ENCODE results near the gene CTRL. TPM values are rescaled to one million over a fixed set of nuclear protein-coding genes. Genes with fewer than 3 reads are reported as not detected.

CTRL gene
- total and polyA plus RNA-seq, 4 donors, result 1.0 to 2.5 (median 2.0) TPM; not detected in 1

GRCh38 chr16:67880584-67880983 lies 51.1 kb downstream of the CTRL start:
- no peak for TF ChIP-seq CTCF (IDR thresholded peaks at IDR 0.05; ENCODE audit: control extremely low read depth, extremely low read depth)
- Histone ChIP-seq H3K36me3 (ENCODE audit: control insufficient read depth in 4 of 4, insufficient read depth in 4 of 4, low read length in 4 of 4) (peaks cover 10 to 81% (median 59%) of the 10 kb centered on the region in 4 donors), H3K9ac (ENCODE audit: insufficient read depth in 1 of 2, low read length in 2 of 2) (no peak overlapping the region), H3K9me3 (ENCODE audit: control insufficient read depth in 4 of 4, insufficient read depth in 3 of 4, low read length in 3 of 4) (no peaks in the 10 kb centered on the region), H3K27me3 (ENCODE audit: control insufficient read depth in 3 of 3, insufficient read depth in 3 of 3, low read length in 2 of 3) (no peaks in the 10 kb centered on the region), H3K4me1 (ENCODE audit: control insufficient read depth in 5 of 5, insufficient read depth in 5 of 5, low read length in 5 of 5) (peaks cover 0 to 11% (median 3%) of the 10 kb centered on the region in 5 donors), H3K4me3 (no peak overlapping the region), H3K27ac (ENCODE audit: low read depth in 1 of 2, low read length in 1 of 2) (no peak overlapping the region)
- DNase-seq, result no peak
- WGBS, 2 donors, result 94 to 96% methylated on average over 13 of the region's 13 CpGs
- no peak for ATAC-seq (ENCODE audit: insufficient read depth, low FRiP score)

- Histone ChIP-seq H3K4me1 (ENCODE audit: control insufficient read depth in 5 of 5, insufficient read depth in 5 of 5, low read length in 5 of 5) (peaks cover 0 to 8% (median 3%) of the 10 kb centered on the region in 5 donors), H3K27ac (ENCODE audit: low read depth in 1 of 2, low read length in 1 of 2) (no peak overlapping the region), H3K36me3 (ENCODE audit: control insufficient read depth in 4 of 4, insufficient read depth in 4 of 4, low read length in 4 of 4) (peaks cover 10 to 82% (median 60%) of the 10 kb centered on the region in 4 donors), H3K27me3 (ENCODE audit: control insufficient read depth in 3 of 3, insufficient read depth in 3 of 3, low read length in 2 of 3) (no peaks in the 10 kb centered on the region), H3K9ac (ENCODE audit: insufficient read depth in 1 of 2, low read length in 2 of 2) (no peak overlapping the region), H3K9me3 (ENCODE audit: control insufficient read depth in 4 of 4, insufficient read depth in 3 of 4, low read length in 3 of 4) (no peaks in the 10 kb centered on the region), H3K4me3 (no peak overlapping the region)
- TF ChIP-seq CTCF (IDR thresholded peaks at IDR 0.05; ENCODE audit: control extremely low read depth, extremely low read depth), result no peak
- no peak for DNase-seq
- 91 to 94% methylated on average over 5 of the region's 5 CpGs for WGBS, 2 donors
- ATAC-seq (ENCODE audit: insufficient read depth, low FRiP score), result no peak
Measured at GRCh38 chr16:67879936-67880335, 51.7 kb downstream of the CTRL start.

Small RNA genes lying within 50 kb of the gene (small RNA-seq; reads per million reads assigned to genes)
- not detected for gene NRN1L (ENCODE audit: low replicate concordance)

Other genes starting within 250 kb of the CTRL start
- 10 to 100 TPM; 18.4 to 26.3 TPM for gene GFOD2, start 212.5 kb downstream of the CTRL start, total RNA-seq
- 10 to 100 TPM; 10.1 to 13.7 TPM for gene GFOD2, start 212.5 kb downstream of the CTRL start, polyA plus RNA-seq
- 10 to 100 TPM; 18.8 to 23.0 TPM for gene RANBP10, start 125.3 kb downstream of the CTRL start, total RNA-seq
- 1 to 10 TPM; 6.7 to 9.7 TPM for gene RANBP10, start 125.3 kb downstream of the CTRL start, polyA plus RNA-seq
- 1 to 10 TPM; 5.0 to 8.7 TPM for gene TSNAXIP1, start 125.0 kb downstream of the CTRL start, total RNA-seq
- gene TSNAXIP1, start 125.0 kb downstream of the CTRL start, polyA plus RNA-seq, result 1 to 10 TPM; 4.1 to 5.0 TPM
- gene THAP11, start 89.5 kb downstream of the CTRL start, total RNA-seq, result 10 to 100 TPM; 27.8 to 31.1 TPM
- gene THAP11, start 89.5 kb downstream of the CTRL start, polyA plus RNA-seq, result 10 to 100 TPM in 1 of 2 donors, 1 to 10 TPM in 1; 9.6 to 21.5 TPM
- 10 to 100 TPM; 49.7 to 98.9 TPM for gene NUTF2, start 84.9 kb downstream of the CTRL start, total RNA-seq
- 100 to 1,000 TPM; 104 to 164 TPM for gene NUTF2, start 84.9 kb downstream of the CTRL start, polyA plus RNA-seq
- 10 to 100 TPM; 28.5 to 35.4 TPM for gene CENPT, start 84.2 kb downstream of the CTRL start, total RNA-seq
- gene CENPT, start 84.2 kb downstream of the CTRL start, polyA plus RNA-seq, result 10 to 100 TPM; 30.6 to 47.5 TPM
- gene EDC4, start 58.8 kb downstream of the CTRL start, total RNA-seq, result 10 to 100 TPM; 41.9 to 60.5 TPM
- 10 to 100 TPM; 33.5 to 37.0 TPM for gene EDC4, start 58.8 kb downstream of the CTRL start, polyA plus RNA-seq
- gene NRN1L, start 47.0 kb downstream of the CTRL start, total RNA-seq, result 1 to 10 TPM; 2.1 to 5.8 TPM
- 1 to 10 TPM; 1.1 to 5.0 TPM for gene NRN1L, start 47.0 kb downstream of the CTRL start, polyA plus RNA-seq
- 10 to 100 TPM; 11.8 to 32.9 TPM for gene PSKH1, start 38.6 kb downstream of the CTRL start, total RNA-seq
- gene PSKH1, start 38.6 kb downstream of the CTRL start, polyA plus RNA-seq, result 10 to 100 TPM; 17.9 to 24.5 TPM
- 10 to 100 TPM; 36.6 to 94.9 TPM for gene PSMB10, start 5.0 kb upstream of the CTRL start, total RNA-seq
- gene PSMB10, start 5.0 kb upstream of the CTRL start, polyA plus RNA-seq, result 100 to 1,000 TPM; 129 to 186 TPM
- gene LCAT, start 12.3 kb upstream of the CTRL start, total RNA-seq, result 10 to 100 TPM in 1 of 2 donors, 1 to 10 TPM in 1; 8.4 to 43.9 TPM
- gene LCAT, start 12.3 kb upstream of the CTRL start, polyA plus RNA-seq, result 10 to 100 TPM; 11.8 to 32.1 TPM
- gene SLC12A4, start 36.8 kb upstream of the CTRL start, total RNA-seq, result 100 to 1,000 TPM in 1 of 2 donors, 10 to 100 TPM in 1; 91.9 to 103 TPM
- gene SLC12A4, start 36.8 kb upstream of the CTRL start, polyA plus RNA-seq, result 10 to 100 TPM; 32.9 to 39.8 TPM
- under 1 TPM; 0.40 to 0.51 TPM for gene DPEP3, start 48.6 kb upstream of the CTRL start, total RNA-seq
- under 1 TPM in 1 of 2 donors, not detected in 1; 0.16 TPM for gene DPEP3, start 48.6 kb upstream of the CTRL start, polyA plus RNA-seq
- gene DPEP2, start 67.6 kb upstream of the CTRL start, total RNA-seq, result 10 to 100 TPM in 1 of 2 donors, 1 to 10 TPM in 1; 9.2 to 12.2 TPM
- 10 to 100 TPM; 11.8 to 20.4 TPM for gene DPEP2, start 67.6 kb upstream of the CTRL start, polyA plus RNA-seq
- gene DPEP2NB, start 84.0 kb upstream of the CTRL start, total RNA-seq, result not detected
- not detected for gene DPEP2NB, start 84.0 kb upstream of the CTRL start, polyA plus RNA-seq
- 10 to 100 TPM in 1 of 2 donors, 1 to 10 TPM in 1; 6.6 to 12.5 TPM for gene DDX28, start 91.4 kb upstream of the CTRL start, total RNA-seq
- gene DDX28, start 91.4 kb upstream of the CTRL start, polyA plus RNA-seq, result 10 to 100 TPM in 1 of 2 donors, 1 to 10 TPM in 1; 9.4 to 14.5 TPM
- 10 to 100 TPM; 14.2 to 17.1 TPM for gene DUS2, start 91.4 kb upstream of the CTRL start, total RNA-seq
- gene DUS2, start 91.4 kb upstream of the CTRL start, polyA plus RNA-seq, result 10 to 100 TPM in 1 of 2 donors, 1 to 10 TPM in 1; 8.1 to 13.2 TPM
- 10 to 100 TPM; 56.0 to 69.6 TPM for gene NFATC3, start 153.5 kb upstream of the CTRL start, total RNA-seq
- 10 to 100 TPM; 13.5 to 15.5 TPM for gene NFATC3, start 153.5 kb upstream of the CTRL start, polyA plus RNA-seq